NCI-H226 (cell line): ENCODE measurements around the gene MSH5.

Source experiments
- DNase-seq: peaks from one replicate; pipeline ENCODE4 v3.0.0-alpha.2; 2015

MSH5 gene

DNA sequence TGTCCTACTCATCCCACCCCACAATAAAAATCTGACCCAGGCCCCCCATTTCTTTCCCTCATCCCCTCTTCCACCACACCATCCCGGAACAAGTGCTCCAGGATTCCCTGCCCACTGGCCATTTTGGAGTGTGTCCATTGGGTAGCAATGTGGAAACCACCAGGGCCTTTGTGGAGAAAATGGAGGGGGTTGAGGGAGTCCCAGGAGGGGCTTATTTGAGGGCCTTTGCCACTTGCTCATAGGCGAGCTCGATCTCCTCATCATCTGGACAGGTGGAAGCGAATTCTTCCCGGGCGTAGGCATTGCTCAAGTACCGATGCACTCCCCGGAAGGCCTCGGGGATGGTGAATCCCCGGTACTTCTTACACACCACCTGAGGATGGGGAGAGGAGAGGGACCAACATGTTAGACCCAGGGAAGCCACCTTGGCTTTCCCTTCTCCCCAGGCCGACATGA, 9.1 kb upstream of the MSH5 start:
- no peak for DNase-seq

DNA sequence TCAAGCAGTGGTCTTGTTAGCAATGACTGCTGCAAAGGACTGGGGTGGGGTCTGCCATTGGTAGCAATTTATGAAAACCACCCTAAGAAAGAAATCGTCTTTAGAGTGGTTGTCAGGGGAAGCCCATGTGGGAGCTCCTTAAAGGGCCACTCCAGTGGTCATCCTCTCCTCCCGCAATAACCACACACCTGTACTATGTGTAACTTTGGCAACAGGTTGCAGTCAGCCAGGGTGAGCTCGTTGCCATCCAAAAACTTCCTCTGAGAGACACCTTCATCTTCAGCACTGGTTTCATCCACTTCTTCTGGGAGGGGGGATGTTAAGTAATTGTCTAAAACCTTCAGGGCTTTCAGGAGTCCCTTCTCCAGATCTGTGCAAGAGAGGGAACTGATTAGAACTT, 7.8 kb upstream of the MSH5 start:
- DNase-seq = no peak

DNA sequence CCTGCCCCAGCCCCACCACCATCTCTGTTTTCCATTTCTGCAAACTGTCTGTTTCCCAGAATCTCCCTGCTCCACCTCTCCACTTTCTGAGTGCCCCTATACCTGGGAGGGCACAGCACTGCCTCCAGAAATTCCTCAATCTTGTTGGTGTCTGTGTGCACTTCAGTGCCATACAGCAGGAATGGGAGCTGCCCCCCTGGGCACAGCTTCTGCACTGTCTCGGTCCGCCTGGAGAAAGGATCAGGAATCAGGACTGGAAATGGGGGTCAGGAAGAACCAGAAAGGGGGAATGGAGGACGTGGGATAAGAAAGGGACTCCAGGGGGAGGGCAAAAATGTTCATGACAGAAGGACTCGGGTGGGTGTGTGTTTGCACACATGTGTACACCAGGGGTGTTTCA, 6.1 kb upstream of the MSH5 start:
- no peak for DNase-seq

DNA sequence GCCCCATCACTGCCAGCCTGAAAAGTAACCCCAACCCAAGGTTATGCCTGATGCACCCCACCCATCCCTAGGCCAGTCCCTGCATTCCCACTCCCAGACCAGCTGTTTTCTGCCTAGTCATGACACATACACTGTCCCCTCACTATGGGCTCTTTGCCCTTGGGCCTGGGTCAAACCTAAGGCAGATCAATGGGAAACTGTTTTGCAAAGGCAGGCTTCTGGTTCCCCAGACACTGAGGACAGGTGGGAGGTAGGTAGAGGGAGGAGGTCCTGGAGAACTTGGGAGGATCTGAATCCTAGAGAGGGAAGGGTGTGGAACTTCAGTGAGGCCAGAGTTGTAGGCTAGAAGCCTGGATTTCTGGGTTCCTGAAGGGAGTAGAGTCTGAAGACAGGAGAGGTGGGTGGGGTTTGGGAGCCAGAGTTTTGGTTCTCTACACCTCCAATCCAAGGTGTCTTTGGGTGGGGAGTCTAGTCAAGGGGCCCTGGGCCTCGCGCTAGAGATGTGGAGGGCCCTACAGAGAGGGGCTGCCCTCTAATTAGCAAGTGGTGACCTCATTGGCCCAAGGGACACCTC, 5.5 kb upstream of the MSH5 start:
- no peak for DNase-seq

DNA sequence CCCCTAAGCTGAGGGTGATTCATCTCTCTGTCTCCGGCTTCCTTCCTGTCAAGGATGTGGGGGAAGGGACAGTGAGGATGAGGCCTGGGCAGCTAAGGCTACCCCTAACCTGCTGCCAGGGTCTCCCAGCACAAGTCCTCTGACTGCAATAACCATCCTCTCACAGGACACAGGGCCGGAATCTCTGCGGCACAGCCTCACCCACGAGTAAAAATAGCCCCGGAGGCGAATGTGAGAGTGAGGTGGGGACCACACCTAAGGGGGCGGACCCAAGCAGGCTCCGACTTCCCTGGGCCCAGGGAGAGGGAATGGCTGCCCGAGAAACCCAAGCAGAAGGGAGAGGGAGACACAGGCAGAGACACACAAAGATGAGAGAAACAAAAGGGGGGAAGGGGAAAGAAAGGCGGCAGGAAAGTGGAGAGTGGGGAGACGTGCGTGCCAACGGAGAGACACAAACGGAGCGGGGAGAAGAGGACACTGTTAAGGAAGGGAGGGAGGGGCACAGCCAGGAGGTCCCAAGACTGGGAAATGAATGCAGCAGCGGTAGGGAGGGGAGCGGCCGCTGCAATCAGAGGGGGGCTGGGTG, 4.9 kb upstream of the MSH5 start:
- peak; percentile 70 for DNase-seq

DNA sequence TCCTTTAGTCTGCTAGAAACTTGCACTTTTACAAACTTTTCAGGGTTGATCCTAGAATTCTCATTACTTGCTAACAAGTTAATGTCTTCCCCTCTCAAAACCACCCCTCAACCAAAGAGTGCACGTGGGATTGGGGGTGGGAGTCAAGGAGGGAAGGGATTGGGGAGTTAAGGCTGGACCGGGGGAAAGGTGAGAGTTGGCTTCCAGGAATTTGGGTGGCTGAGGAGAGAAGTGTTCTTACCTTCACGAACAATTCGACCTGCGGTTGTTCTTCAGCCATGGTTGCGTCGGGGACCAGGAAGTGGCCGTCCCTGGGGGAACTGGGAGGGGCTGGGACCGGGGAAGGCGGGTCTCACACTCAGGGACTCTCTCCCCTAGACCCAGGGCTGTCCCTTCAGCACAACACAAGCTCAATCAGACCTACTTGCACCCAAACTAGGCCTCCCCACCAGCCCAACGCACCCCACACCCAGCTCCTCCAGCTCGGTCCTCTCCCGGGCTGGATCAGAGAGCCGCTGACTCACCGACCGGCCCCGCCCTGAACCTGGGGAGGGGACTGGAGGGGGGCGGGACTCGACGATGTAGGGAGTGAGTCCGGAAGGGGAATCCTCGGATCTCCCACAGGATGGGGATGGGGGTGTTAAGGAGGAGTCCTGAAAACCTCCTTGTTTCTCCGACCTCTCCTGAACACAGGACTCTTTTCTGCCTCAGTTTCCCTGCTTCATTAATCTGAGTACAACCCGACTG, 3.6 kb upstream of the MSH5 start, which contains the start of gene CLIC1:
TSS of gene CLIC1 (minus strand) at position 510 of the 747 bp plus-strand sequence. CDS start at position 280, 230 bp downstream.
- peak; percentile 89 for DNase-seq

DNA sequence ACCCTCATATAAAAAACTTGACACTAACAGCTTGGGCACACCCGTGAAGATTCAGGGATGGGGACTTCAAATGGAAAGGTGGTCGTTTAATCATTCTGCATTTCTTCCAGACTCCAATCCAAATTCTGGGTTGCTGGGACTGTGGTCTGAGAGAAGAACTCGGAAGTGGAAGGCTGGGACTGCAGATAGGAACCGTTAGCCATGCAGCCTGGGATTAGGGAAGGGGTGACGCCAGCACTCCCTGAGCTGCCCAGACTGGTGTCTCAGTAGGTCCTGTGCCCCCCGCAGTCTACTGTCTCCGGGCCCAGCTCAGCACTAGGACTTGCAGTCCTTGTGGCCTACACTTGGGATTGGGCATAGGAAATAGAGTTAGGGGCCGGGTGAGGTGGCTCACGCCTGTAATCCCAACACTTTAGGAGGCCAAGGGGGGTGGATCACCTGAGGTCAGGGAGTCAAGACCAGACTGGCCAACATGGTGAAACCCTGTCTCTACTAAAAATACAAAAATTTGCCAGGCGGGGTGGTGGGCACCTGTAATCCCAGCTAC, 3.0 kb upstream of the MSH5 start:
- no peak for DNase-seq

DNA sequence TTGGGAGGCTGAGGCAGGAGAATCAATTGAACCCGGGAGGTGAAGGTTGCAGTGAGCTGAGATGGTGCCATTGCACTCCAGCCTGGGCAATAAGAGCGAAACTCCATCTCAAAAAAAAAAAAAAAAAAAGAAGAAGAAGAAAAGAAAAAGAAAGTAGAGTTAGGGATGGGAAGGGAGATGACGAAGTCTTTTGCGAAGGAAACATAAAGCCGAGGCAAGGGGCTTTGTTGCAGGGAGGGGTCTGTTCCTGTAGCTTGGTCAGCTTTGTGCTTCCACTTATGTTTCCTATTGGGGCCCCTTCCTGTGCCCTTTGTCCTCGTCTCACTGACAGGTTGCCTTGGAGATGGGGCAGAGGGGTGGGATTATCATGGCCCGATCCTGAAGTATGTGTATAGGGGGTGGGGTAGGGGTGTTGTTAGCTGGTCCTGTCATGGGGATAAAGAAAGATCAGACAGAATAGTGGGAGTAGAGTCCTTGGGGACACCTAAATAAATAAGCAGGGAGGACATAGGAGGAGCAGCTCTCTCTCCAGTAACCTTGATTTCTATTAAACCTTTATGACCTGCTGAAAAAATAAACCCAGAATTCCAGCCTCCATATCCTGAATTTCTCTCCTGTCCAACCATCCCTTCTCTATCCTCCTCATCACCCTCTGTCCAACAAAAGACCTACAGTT, 2.4 kb upstream of the MSH5 start:
- DNase-seq = no peak

DNA sequence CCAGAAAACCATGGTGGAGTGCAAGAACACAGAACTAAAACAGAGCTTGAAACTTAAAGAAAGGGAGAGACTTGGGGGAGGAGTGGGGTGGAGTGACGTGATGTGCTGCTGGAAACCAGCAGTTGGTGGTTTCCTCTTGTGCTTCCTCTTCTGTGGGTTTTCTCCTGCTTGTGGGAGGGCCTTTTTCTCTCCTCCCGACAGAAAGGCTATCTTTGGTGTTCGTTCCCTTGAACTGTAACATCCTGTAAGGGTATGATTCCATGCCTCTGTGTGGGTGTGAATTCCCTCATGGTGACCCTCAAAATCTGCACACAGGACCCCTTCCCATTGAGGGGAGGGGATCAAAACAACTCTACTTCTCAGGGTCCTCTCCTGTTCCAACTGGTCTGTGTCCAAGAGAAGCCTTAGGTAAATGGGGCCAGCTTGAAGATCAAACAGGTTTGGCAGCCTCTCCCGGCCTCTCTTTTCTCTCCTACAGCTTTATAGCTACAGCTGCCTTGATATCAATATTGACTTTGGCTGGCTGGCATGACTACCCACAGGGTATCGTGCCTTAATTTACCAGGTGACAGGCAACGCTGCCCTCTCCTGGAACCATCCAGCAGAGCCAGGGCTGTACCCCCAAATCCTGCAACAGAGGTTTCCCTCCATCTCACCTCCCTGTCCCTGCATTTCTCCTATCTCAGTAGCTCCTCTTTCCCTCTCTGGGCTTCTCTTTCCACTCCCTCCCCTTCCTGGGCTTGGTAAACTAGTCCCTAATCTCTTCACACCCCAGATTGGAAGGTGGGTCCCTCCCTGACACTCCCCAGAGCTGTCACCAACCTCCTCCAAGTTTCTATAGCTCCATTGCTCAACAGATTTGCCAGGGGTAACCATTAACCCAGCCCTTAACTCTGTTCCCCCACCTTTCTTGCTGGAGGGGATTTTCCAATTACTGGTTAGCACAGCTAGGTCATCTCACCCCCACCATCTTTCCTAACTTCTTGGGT, 1.5 kb upstream of the MSH5 start:
- DNase-seq = peak; percentile 87

DNA sequence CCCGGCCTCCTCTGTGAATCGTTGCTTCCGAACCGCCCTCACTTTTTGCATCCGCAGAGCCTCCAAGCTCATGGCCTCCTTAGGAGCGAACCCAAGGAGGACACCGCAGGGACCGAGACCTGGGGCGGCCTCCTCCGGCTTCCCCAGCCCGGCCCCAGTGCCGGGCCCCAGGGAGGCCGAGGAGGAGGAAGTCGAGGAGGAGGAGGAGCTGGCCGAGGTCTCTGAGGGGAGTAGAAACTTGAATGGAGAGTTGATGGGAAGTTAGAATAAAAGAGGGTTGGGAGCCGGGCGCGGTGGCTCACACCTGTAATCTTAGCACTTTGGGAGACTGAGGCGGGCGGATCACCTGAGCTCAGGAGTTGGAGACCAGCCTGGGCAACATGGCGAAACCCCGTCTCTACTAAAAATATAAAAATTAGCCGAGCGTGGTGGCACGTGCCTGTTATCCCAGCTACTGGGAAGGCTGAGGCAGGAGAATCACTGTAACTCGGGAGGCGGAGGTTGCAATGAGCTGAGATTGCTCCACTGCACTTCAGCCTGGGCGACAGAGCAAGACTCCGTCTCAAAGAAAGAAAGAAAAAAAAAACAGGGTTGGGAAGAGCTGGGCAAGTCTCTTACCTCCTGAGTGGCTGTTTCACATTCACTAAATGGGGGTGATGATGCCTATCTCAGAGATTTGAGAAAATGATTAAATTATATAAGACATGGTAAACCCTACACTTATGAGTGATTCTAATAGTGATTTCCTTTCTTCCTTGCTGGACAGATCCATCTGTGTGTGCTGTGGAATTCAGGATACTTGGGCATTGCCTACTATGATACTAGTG, 805 bp downstream of the MSH5 start:
- DNase-seq = no peak

DNA sequence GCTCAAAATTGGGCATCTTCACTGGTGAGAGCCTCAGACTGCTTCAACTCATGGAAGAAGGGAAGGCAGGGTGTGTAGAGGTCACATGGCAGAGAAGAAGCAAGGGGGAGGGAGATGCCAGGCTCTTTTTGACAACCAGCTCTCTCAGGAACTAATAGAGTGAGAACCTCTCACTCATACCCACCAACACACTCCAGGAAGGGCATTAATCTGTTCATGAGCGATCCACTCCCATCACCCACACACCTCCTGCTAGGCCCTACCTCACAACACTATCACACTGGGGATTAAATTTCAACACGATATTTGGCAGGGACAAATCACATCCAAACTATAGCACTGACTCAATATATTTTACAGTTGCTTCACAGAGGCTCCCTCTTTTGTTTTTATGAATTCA, 2.0 kb downstream of the MSH5 start:
- DNase-seq = no peak

DNA sequence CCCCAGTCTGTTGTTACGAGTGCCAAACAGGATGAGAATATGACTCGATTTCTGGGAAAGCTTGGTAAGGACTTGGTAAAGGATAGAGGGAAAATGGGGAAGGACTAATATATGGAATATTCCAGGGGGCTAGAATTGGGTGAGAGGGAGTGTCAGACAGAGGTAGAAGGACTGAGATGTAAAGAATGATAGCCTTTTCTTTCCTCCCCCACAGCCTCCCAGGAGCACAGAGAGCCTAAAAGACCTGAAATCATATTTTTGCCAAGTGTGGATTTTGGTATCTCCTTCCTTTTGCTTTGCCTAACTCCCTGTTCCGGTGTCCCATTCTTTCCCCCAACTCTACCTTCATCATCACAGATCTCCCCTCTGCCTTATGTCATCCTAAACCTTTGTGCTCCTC, 3.1 kb downstream of the MSH5 start:
- no peak for DNase-seq

DNA sequence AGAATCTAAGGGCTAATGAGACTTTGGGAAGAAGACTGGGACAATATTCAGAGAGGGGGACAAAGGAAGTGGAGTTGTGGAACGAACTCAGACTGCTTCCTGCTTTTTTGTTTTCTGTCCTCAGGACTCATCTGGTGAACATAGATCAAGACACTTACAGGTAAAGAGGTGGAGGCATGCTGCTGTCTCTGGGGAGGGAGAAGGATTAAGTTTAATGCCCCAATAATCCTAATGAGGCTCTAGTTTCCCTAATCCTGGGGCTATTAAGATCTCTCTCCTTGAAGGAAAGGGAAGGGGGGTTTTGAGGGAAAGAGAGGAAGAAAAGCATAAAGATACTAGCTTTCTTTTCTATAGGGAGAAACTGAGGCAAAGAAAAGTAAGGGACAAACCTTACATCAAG, 4.6 kb downstream of the MSH5 start:
- no peak for DNase-seq

DNA sequence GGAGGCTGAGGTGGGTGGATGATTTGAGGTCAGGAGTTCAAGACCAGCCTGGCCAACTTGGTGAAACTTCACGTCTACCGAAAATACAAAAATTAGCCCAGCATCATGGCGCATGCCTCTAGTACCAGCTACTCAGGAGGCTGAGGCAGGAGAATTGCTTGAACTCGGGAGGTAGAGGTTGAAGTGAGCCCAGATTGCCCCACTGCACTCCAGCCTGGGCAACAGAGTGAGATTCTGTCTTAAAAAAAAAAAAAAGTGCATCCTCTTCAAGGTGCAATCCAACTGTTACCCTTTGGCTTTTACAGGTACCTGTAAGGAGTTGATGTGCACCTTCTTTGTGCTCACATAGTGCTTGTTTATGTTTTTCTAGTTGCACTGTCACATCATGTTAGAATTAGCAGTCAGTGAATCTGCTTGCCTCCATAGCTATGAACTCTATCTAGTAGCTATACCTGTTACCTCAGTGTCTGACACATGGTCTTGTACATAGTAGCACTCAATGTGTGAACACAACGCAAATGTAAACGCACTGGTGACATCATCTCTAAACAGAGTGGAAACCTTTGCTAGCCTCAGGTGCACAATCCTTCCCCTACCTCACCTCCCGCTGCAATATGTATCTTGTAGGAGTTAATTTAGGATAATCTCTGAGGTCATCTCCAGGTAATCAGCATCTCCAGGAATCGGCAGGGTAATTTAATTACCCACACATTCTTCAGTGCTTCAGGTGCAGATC, 9.7 kb downstream of the MSH5 start:
- DNase-seq = no peak

DNA sequence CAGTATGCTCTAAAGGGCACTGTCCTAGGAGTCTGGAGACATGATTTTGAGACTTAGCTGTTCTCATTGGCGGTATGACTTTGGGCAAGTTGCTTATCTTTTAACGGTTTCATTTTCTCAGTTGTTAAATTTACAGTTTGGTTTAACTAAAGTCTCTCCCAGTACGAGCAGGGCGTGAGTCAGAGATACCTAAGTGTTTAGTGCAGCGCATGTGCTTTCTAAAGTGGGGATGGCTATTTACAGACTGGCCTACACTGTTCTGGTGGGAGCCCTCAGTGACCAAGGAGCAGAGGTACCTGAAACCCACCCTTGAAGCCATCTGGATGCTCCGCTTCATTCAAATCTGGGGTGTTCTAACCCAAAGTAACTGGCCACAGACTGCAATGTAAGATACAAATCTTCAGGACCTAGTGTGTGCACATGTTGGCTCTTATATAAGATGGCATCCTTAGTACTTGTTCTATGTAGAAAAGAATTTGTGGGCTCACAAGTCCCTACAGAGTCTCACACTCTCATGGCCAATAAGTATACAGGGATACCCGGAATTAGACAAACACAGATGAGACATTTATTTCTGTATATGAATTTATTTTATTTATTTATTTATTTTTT, 10.7 kb downstream of the MSH5 start:
- DNase-seq = peak; percentile 39

DNA sequence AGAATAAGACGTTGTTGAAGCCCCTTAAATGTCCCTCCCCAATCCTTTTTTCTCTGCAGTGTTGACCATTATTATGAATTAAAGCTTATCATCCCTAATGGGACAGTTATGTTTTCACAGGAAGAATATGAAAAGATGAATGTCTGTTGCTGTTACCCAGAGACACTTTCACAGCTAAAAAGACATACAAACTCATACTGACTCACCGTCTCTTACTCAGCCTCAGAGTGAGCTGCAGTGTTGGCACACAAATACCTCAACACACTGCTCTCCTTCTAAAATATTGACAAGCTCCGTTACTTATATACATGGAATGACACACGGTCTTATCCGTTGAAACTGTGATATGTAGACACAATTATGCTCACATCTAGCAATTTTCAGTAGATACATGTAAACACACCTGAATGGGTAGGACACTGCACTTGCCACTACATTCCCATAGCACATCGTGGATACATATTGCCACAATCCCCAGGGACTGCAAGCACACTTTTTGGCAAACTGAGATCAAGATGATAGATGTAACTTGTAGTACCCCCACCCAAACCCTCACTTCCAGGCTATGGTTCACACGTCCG, 13.0 kb downstream of the MSH5 start:
- DNase-seq = peak; percentile 55

DNA sequence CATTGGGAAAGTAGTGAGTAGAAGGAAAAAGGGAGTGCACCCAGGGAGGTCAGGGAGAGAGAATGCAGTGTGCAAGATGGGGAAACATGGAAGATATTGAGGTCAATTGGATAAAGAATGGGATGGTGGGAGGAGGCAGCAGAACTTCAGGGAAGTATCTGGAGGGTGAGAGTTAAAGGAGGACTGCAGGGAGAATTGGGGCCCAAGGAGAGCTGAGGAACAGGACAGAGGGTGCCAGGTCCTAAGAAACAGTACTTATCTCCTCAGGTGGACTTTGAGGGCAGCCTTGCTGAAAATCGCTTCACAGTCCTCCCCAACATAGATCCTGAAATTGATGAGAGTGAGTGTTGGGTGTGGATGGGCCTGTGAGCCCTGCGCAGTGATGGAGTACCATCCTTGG, 18.5 kb downstream of the MSH5 start:
- DNase-seq = no peak

DNA sequence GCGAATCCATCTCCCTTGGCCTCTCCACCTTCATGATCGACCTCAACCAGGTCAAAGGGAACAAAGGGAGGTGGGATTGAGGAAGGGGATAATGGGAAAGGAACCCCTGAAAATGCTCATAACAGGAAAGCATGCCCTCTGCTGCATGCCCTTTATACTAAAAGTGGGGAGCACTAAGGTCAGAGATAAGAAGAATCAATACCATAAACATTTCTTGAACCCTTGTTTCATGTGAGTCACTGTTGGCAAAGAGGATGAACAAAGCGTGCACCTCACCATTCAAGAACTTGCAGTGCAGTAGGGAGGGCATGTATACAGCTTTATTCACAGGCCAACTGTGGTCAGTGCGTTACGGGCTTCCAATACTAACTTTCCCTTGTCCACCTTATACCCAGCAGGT, 21.0 kb downstream of the MSH5 start:
- no peak for DNase-seq

DNA sequence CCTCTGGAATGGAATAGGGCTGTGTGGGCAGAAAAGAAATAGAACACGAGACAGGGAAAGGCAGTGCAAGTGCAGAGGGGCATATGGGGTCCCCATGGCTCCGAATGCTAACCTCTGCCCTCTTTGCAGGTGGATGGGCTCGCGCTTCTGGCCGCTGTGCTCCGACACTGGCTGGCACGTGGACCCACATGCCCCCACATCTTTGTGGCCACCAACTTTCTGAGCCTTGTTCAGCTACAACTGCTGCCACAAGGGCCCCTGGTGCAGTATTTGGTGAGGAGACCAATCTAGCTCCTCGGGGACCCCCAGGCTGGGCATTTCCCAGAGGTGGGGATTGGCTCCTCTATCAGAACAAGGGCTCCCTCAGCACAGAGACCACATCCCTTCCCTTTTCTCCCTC, 21.5 kb downstream of the MSH5 start:
- DNase-seq = no peak

DNA sequence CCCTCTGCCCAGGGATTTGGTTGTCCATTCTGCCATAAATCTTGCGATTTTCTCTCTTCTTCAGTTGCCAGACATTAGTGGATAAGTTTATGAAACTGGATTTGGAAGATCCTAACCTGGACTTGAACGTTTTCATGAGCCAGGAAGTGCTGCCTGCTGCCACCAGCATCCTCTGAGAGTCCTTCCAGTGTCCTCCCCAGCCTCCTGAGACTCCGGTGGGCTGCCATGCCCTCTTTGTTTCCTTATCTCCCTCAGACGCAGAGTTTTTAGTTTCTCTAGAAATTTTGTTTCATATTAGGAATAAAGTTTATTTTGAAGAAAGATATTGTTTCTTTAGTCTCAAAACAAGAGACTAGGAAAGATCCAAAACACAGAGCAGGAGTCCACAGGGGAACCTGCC, 22.6 kb downstream of the MSH5 start, which contains the start of gene SAPCD1:
TSS of gene SAPCD1 (plus strand) at position 301 of the 400 bp plus-strand sequence. CDS start 399 bp downstream, outside the sequence.
- DNase-seq = no peak
